Glutamatergic neuron (in vitro differentiated cells): Measurements from ENCODE around the gene LYPLA2. TPM values are rescaled to one million over a fixed set of nuclear protein-coding genes. Genes with fewer than 3 reads are reported as not detected.

Experiments
- DNase-seq: peaks from one replicate; pipeline ENCODE4 v3.0.0; 2022
- H3K27ac Mint-ChIP-seq: one replicate; pipeline ENCODE4 v1.8.0; 2020; ENCODE audit warnings: mild to moderate bottlenecking, mixed read lengths, inconsistent platforms; ENCODE audit not compliant: unreplicated experiment
- H3K27me3 Mint-ChIP-seq: one replicate; pipeline ENCODE4 v1.8.0; 2020; ENCODE audit warnings: mild to moderate bottlenecking, moderate library complexity, mixed read lengths, inconsistent platforms; ENCODE audit not compliant: unreplicated experiment
- H3K36me3 Mint-ChIP-seq: one replicate; pipeline ENCODE4 v1.8.0; 2020; ENCODE audit warnings: mild to moderate bottlenecking, mixed read lengths, inconsistent platforms; ENCODE audit not compliant: unreplicated experiment
- H3K4me1 Mint-ChIP-seq: one replicate; pipeline ENCODE4 v1.8.0; 2020; ENCODE audit warnings: mild to moderate bottlenecking, low read depth, mixed read lengths, inconsistent platforms; ENCODE audit not compliant: unreplicated experiment
- H3K4me3 Mint-ChIP-seq: one replicate; pipeline ENCODE4 v1.8.0; 2020; ENCODE audit warnings: mild to moderate bottlenecking, mixed read lengths, inconsistent platforms; ENCODE audit not compliant: unreplicated experiment
- H3K9me3 Mint-ChIP-seq: one replicate; pipeline ENCODE4 v1.8.0; 2020; ENCODE audit warnings: mild to moderate bottlenecking, moderate library complexity, mixed read lengths, inconsistent platforms; ENCODE audit not compliant: unreplicated experiment
- CTCF ChIP-seq: fragments of 200-600 bp; sonication (generic); IDR thresholded peaks from one replicate; pipeline ENCODE4 v1.5.0; 2021; ENCODE audit not compliant: partially characterized antibody, unreplicated experiment
- total RNA-seq: library from RNA; stranded (reverse); fragmentation: NEBNext Ultra II Directional; extraction: Animal tissue kit (Norgen Biotek cat#: 25700); gene quantifications from one replicate; pipeline ENCODE4 v1.2.1, GENCODE V29; 2021; ENCODE audit not compliant: unreplicated experiment

LYPLA2 gene
- total RNA-seq, 1 donor from 2014 or later = 191 TPM

- no peak overlapping the region for H3K27ac Mint-ChIP-seq
- DNase-seq = no peak
- H3K27me3 Mint-ChIP-seq = peaks cover 3% of the 10 kb centered on the region
- peaks cover 2% of the 10 kb centered on the region for H3K4me1 Mint-ChIP-seq
- H3K9me3 Mint-ChIP-seq = peaks cover 7% of the 10 kb centered on the region
- TF ChIP-seq CTCF = no peak
- no peaks in the 10 kb centered on the region for H3K36me3 Mint-ChIP-seq
- H3K4me3 Mint-ChIP-seq = no peak overlapping the region
Observed at GRCh38 chr1:23797478-23798448, 6.8 kb downstream of the LYPLA2 start.

GRCh38 chr1:23798662-23799142 is 7.8 kb downstream of the LYPLA2 start:
- DNase-seq = no peak
- no peak overlapping the region for H3K27ac Mint-ChIP-seq
- no peak for TF ChIP-seq CTCF

GRCh38 chr1:23799255-23799569 is 8.3 kb downstream of the LYPLA2 start:
- H3K4me1 Mint-ChIP-seq = peaks cover 2% of the 10 kb centered on the region
- peaks cover 7% of the 10 kb centered on the region for H3K9me3 Mint-ChIP-seq
- no peak overlapping the region for H3K27ac Mint-ChIP-seq
- H3K36me3 Mint-ChIP-seq = no peaks in the 10 kb centered on the region
- peak overlapping the region; percentile 93 for H3K4me3 Mint-ChIP-seq
- peaks cover 3% of the 10 kb centered on the region for H3K27me3 Mint-ChIP-seq
- no peak for DNase-seq
- TF ChIP-seq CTCF = no peak

More at GRCh38 chr1:23798662-23799142, 7.8 kb downstream of the LYPLA2 start:
- Mint-ChIP-seq H3K27me3 (peaks cover 3% of the 10 kb centered on the region), H3K4me1 (peaks cover 2% of the 10 kb centered on the region), H3K4me3 (no peak overlapping the region), H3K9me3 (peaks cover 7% of the 10 kb centered on the region), H3K36me3 (no peaks in the 10 kb centered on the region)

- TF ChIP-seq CTCF = no peak
- H3K4me1 Mint-ChIP-seq = peaks cover 2% of the 10 kb centered on the region
- H3K27me3 Mint-ChIP-seq = peaks cover 3% of the 10 kb centered on the region
- H3K4me3 Mint-ChIP-seq = peak overlapping the region; percentile 93
- peak; percentile 61 for DNase-seq
- peak overlapping the region; percentile 89 for H3K27ac Mint-ChIP-seq
- H3K9me3 Mint-ChIP-seq = peaks cover 7% of the 10 kb centered on the region
- H3K36me3 Mint-ChIP-seq = no peaks in the 10 kb centered on the region
Observed at GRCh38 chr1:23799570-23800399, 8.8 kb downstream of the LYPLA2 start.
